ENCODE measurements around the gene MT1M.

GRCh38 chr16:56606071-56606475 is 26.4 kb upstream of the MT1M start:
- TF ChIP-seq, protein P1, sequence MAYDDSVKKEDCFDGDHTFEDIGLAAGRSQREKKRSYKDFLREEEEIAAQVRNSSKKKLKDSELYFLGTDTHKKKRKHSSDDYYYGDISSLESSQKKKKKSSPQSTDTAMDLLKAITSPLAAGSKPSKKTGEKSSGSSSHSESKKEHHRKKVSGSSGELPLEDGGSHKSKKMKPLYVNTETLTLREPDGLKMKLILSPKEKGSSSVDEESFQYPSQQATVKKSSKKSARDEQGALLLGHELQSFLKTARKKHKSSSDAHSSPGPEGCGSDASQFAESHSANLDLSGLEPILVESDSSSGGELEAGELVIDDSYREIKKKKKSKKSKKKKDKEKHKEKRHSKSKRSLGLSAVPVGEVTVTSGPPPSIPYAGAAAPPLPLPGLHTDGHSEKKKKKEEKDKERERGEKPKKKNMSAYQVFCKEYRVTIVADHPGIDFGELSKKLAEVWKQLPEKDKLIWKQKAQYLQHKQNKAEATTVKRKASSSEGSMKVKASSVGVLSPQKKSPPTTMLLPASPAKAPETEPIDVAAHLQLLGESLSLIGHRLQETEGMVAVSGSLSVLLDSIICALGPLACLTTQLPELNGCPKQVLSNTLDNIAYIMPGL (CRISPR knock-in tag; IDR thresholded peaks at IDR 0.05; ENCODE audit: borderline replicate concordance), result no peak
- no peak for TF ChIP-seq CHD2 (IDR thresholded peaks at IDR 0.05; ENCODE audit: low read length, partially characterized antibody)
- TF ChIP-seq, protein P2, sequence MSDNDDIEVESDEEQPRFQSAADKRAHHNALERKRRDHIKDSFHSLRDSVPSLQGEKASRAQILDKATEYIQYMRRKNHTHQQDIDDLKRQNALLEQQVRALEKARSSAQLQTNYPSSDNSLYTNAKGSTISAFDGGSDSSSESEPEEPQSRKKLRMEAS (IDR thresholded peaks at IDR 0.05), result peak; percentile 6; the same call in 1 of the 2 replicates
- no peak for TF ChIP-seq POLR2A (IDR thresholded peaks at IDR 0.05; ENCODE audit: low read length)
- no peak for TF ChIP-seq RFX5 (IDR thresholded peaks at IDR 0.05)
- TF ChIP-seq CTCF (IDR thresholded peaks at IDR 0.05), result no peak
